CD4-positive, alpha-beta T cell treated with Interleukin-12 subunit alpha and Interleukin-12 subunit beta, for 1 hour (primary cell): ENCODE results near the gene PNMA8A.

Experiments
- DNase-seq: peaks from one replicate; pipeline ENCODE4 v3.0.0-alpha.2; 2020

Gene PNMA8A

GRCh38 chr19:46491975-46492682 lies 20.8 kb upstream of the PNMA8A start:
- no peak for DNase-seq

- DNase-seq: no peak
Measured at GRCh38 chr19:46490774-46491173, 19.4 kb upstream of the PNMA8A start.

- no peak for DNase-seq
Measured at GRCh38 chr19:46489445-46490272, 18.3 kb upstream of the PNMA8A start.

- no peak for DNase-seq
Measured at GRCh38 chr19:46488551-46488950, 17.2 kb upstream of the PNMA8A start.

- DNase-seq: peak; percentile 73
Measured at GRCh38 chr19:46487802-46488445, 16.6 kb upstream of the PNMA8A start.

- no peak for DNase-seq
Measured at GRCh38 chr19:46487178-46487801, 15.9 kb upstream of the PNMA8A start.

GRCh38 chr19:46486358-46486757 lies 15.0 kb upstream of the PNMA8A start:
- DNase-seq: no peak

- no peak for DNase-seq
Measured at GRCh38 chr19:46484656-46485055, 13.3 kb upstream of the PNMA8A start.

GRCh38 chr19:46482631-46483030 lies 11.3 kb upstream of the PNMA8A start:
- no peak for DNase-seq

- no peak for DNase-seq
Measured at GRCh38 chr19:46481947-46482346, 10.6 kb upstream of the PNMA8A start.

GRCh38 chr19:46481223-46481848 lies 10.0 kb upstream of the PNMA8A start:
- no peak for DNase-seq

GRCh38 chr19:46480415-46480814 lies 9.1 kb upstream of the PNMA8A start:
- DNase-seq: no peak

GRCh38 chr19:46478356-46478986 lies 7.1 kb upstream of the PNMA8A start:
- peak; percentile 20 for DNase-seq

GRCh38 chr19:46475986-46476385 lies 4.6 kb upstream of the PNMA8A start:
- no peak for DNase-seq

GRCh38 chr19:46474211-46474610 lies 2.8 kb upstream of the PNMA8A start:
- no peak for DNase-seq

- no peak for DNase-seq
Measured at GRCh38 chr19:46472592-46472991, 1.2 kb upstream of the PNMA8A start.

- no peak for DNase-seq
Measured at GRCh38 chr19:46471811-46472543, 614 bp upstream of the PNMA8A start.

- DNase-seq: no peak
Measured at GRCh38 chr19:46470376-46470775, 987 bp downstream of the PNMA8A start.

GRCh38 chr19:46469541-46470185 lies 1.7 kb downstream of the PNMA8A start:
- DNase-seq: no peak

- DNase-seq: no peak
Measured at GRCh38 chr19:46466536-46467196, 4.7 kb downstream of the PNMA8A start.

GRCh38 chr19:46463516-46463915 lies 7.8 kb downstream of the PNMA8A start:
- no peak for DNase-seq
